B cell (primary cell): ENCODE data around the gene FST.

Experiments
- CTCF ChIP-seq: fragments of 200-600 bp; IDR thresholded peaks from one replicate; pipeline ENCODE4 v1.8.0; 2022; ENCODE audit warnings: antibody characterized with exemption, mild to moderate bottlenecking
- EZH2 ChIP-seq: IDR thresholded peaks from 2 replicates; pipeline ENCODE4 v1.6.1; 2012; ENCODE audit warnings: borderline replicate concordance, low read depth, mild to moderate bottlenecking, moderate library complexity, low read length; ENCODE audit not compliant: insufficient read depth, poor library complexity, severe bottlenecking

GRCh38 chr5:53473633-53474032 lies 6.8 kb upstream of the FST start:
- TF ChIP-seq CTCF (no peak), EZH2 (no peak)
